ENCODE measurements around the gene PTPRM. TPM values are rescaled to one million over a fixed set of nuclear protein-coding genes. Genes with fewer than 3 reads are reported as not detected.

PTPRM gene
- polyA plus RNA-seq, 2 of the 4 experiments (the other 2 are of a cell fraction) = 44.5 to 199 TPM

- TF ChIP-seq CBX2 (IDR thresholded peaks at IDR 0.05; ENCODE audit: borderline replicate concordance, low read depth) (no peak), TFCP2L1 (CRISPR knock-in tag; IDR thresholded peaks at IDR 0.05) (no peak), RFX5 (IDR thresholded peaks at IDR 0.05) (no peak)
Observed at GRCh38 chr18:7877609-7878008, 310.5 kb downstream of the PTPRM start (continued).

- H3K9me3 ChIP-seq = 0 out of 3 replicates have a peak, but pooled peaks cover 9% of the 10 kb centered on the region
- H3K4me3 ChIP-seq = no peak overlapping the region
- POLR2A ChIA-PET = interaction anchor here (0.7 to 2.3 kb wide), 5 partner anchors 24 to 311 kb away, joined by 3 to 18 read pairs (median 4); partner anchors contain the start of gene PTPRM
- ATAC-seq (peak; percentile 69 to 73), DNase-seq (ENCODE audit: low read depth in 1 of 2, low spot score in 1 of 2) (peak in 1 of 2 experiments; percentile 74), FAIRE-seq (peak; percentile 49)
- WGBS (ENCODE audit: missing lambda C conversion rate) = 0% methylated on average over 6 of the region's 6 CpGs
- H3K4me2 ChIP-seq = peak overlapping the region; percentile 82
- CTCF ChIA-PET = interaction anchor here (0.8 to 2.7 kb wide), 10 partner anchors 14 to 312 kb away, joined by 3 to 7 read pairs (median 4); partner anchors contain the start of gene PTPRM
- TF ChIP-seq NFE2L2 (conservative IDR thresholded peaks at IDR 0.05; ENCODE audit: low read length) (no peak), HEYL (CRISPR knock-in tag; IDR thresholded peaks at IDR 0.05) (no peak), TFCP2L1 (CRISPR knock-in tag; IDR thresholded peaks at IDR 0.05) (no peak), POLR2AphosphoS2 (conservative IDR thresholded peaks at IDR 0.05; ENCODE audit: low read length) (no peak), MAX (IDR thresholded peaks at IDR 0.05) (no peak), FOSL2 (IDR thresholded peaks at IDR 0.05) (0 out of 2 replicates have a peak, but pooled peaks have one; percentile 7), FOSL2 (CRISPR knock-in tag; IDR thresholded peaks at IDR 0.05) (peak; percentile 61), CBX8 (IDR thresholded peaks at IDR 0.05) (no peak), JUN (IDR thresholded peaks at IDR 0.05) (no peak; a peak in 2 of 5 replicates), CBX2 (IDR thresholded peaks at IDR 0.05; ENCODE audit: borderline replicate concordance, low read depth) (no peak), CHD4 (IDR thresholded peaks at IDR 0.05; ENCODE audit: borderline replicate concordance) (no peak), HES2 (IDR thresholded peaks at IDR 0.05) (no peak), HMGXB4 (CRISPR knock-in tag; IDR thresholded peaks at IDR 0.05; ENCODE audit: borderline replicate concordance) (no peak), EP300 (IDR thresholded peaks at IDR 0.05) (peak; percentile 33 to 52; a peak in 2 of 5 replicates), HDAC2 (IDR thresholded peaks at IDR 0.05) (no peak), HOXA7 (CRISPR knock-in tag; IDR thresholded peaks at IDR 0.05) (no peak), CEBPB (IDR thresholded peaks at IDR 0.05) (peak in 1 of 2 experiments; percentile 69; a peak in 2 of 4 replicates), SREBF2 (IDR thresholded peaks at IDR 0.05) (no peak), TP53 (CRISPR knock-in tag; IDR thresholded peaks at IDR 0.05) (no peak), GATA3 (IDR thresholded peaks at IDR 0.05; ENCODE audit: borderline replicate concordance) (peak; percentile 76), ELK1 (IDR thresholded peaks at IDR 0.05; ENCODE audit: low read depth, low read length) (no peak), CHD2 (IDR thresholded peaks at IDR 0.05; ENCODE audit: low read length, partially characterized antibody) (no peak), PBX3 (IDR thresholded peaks at IDR 0.05) (peak; percentile 81), NR3C1 (IDR thresholded peaks at IDR 0.05) (no peak), BCL3 (IDR thresholded peaks at IDR 0.05) (no peak), NPAS2 (CRISPR knock-in tag; IDR thresholded peaks at IDR 0.05; ENCODE audit: borderline replicate concordance) (no peak), USF2 (IDR thresholded peaks at IDR 0.05) (no peak), RNF2 (IDR thresholded peaks at IDR 0.05; ENCODE audit: borderline replicate concordance, low read depth) (no peak), POLR2A (IDR thresholded peaks at IDR 0.05; ENCODE audit: low read length) (no peak), PHF8 (IDR thresholded peaks at IDR 0.05; ENCODE audit: borderline replicate concordance, low read depth) (no peak), JUNB (IDR thresholded peaks at IDR 0.05) (peak; percentile 29; the same call in 1 of the 2 replicates)
- H3K4me1 ChIP-seq = peaks cover 80% of the 10 kb centered on the region
- H3K27ac ChIP-seq = peak overlapping the region; percentile 89 to 100
Observed at GRCh38 chr18:7878265-7879211, 311.4 kb downstream of the PTPRM start.
